Measurements from ENCODE around the gene AKAP13.

Gene AKAP13

DNA sequence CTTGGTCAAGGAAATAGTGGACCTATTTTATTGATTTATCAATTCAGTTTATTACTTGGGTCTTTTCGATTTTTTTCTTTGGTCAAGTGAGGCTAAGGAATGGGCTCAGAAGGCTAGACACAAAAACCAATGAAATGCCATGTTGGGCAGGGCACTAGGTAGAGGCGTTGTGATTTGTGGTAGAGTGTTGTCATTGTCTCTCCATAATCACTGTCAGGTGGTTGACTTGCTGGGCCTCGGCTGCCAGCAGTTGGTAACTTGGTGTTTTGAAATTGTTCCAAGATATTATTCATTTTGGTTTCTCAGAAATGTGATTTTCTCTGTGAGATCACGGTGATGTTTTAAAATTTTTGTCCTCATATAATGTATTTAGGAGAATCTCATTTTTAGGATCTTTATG is 240.7 kb downstream of the AKAP13 start:
- no peak for DNase-seq (ENCODE audit: low read depth in 2 of 2)

DNA sequence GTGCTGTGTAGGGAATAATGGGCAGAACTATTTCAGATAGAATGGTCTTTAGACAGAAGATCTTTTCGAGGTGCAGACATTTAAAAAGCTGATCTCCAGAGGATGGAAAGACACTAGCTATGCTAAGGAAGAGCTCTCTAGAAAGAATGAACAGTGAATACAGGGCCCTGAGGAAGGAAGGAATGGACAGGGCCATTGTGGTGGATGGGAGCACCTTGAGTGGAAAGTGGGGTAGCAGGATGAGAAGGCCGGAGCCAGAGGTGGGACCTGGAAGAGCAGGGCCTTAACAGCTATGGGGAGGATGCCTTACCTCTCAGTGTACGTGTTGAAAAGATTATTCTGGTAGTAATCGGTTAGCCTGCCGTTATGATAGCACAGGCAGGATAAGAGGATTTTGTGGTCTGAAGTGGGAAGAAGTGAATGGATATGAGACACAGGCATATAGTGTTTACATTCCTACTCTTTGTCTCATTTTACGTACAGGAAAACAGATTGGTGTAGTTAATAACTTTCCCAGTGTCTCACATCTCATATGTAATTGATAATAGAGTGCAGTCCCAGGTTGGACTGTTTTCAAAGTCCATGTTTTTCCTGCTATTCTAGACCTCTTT is 241.9 kb downstream of the AKAP13 start:
- no peak for DNase-seq (ENCODE audit: low read depth in 2 of 2)

DNA sequence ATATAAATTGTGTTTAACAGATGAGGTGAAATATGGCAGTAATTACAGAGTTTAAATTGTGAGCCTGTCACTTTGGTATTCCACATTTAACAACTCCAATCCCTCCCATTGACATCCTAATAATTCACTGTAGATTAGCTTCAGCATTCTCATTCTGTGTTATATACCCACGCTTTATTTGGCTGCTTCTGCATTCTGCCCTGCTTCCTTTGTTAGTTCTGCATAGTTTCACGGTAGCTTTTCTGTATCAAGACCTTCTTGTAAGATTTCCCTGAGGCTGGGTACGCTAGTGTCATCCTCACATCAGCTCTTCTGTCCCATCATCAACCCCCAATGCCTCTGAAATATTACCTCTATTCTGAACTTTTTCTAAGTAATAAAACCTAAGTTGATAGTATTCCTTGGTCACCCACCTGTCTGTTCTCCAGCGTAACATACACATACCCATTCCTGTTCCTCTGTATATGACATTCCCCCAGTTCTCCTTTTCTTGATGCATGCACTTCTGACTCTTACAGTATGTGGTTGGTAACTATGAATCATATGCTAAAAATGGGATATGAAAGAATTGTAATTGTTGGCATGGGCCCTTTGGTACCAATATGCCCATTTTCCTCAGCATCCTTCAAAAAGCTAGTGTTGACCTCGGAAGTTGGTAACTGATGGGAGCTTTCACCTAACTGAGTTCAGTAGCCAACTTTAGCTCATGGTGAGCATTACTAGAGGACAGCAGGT is 243.1 kb downstream of the AKAP13 start:
- DNase-seq (ENCODE audit: low read depth in 2 of 2): no peak

DNA sequence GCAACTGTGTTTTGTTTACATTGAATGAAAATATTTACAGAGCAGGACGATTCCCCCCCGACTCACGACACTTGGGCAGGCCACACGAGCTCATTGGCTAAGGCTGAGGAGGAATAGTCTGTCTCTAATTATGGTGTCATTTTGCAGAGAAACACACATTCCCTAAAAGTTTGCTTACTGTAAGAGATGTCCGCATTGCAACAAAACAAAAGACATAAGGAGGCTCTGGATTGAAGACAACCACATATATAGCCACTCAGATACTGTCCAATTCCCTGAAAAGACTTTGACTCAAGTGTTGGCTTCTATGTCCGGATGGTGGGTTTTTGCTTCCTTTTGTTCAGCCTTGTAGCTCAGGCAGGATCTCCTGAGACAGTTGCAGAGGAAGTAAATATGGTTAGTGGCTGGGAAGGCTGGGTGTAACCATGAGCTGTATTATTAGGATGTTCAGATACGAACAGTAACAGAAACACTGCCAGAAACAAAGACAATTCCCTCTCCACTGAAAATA is 243.9 kb downstream of the AKAP13 start:
- DNase-seq (ENCODE audit: low read depth in 2 of 2): no peak

DNA sequence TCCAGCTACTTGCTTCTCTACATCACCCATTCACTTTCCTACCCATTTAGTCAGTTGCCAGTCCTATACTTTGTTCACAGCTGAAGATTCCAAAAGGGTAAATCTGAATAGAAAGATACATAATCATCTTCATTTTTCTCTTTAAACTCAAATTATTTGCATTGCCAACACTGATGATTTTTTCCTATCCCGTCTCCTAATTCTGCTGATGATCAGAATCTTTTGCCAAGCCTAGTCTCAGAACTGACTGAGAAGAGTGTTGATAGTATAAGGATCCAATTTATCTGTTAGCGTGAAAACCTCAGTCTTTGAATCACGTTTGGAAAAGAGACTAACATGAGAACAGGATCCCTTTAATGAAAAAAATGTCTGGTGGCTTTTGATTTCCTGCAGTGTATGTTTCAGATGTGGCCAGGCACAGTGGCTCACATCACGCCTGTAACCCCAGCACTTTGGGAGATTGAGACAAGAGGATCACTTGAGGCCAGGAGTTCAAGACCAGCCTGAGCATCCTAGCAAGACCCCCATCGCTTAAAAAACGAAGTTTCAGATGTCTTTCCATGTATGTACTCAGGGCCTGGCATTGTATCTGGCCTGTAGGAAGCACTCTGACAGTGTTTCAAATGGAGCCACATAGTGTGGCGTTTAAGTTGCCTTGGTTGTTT is 244.9 kb downstream of the AKAP13 start:
- DNase-seq (ENCODE audit: low read depth in 2 of 2): no peak

DNA sequence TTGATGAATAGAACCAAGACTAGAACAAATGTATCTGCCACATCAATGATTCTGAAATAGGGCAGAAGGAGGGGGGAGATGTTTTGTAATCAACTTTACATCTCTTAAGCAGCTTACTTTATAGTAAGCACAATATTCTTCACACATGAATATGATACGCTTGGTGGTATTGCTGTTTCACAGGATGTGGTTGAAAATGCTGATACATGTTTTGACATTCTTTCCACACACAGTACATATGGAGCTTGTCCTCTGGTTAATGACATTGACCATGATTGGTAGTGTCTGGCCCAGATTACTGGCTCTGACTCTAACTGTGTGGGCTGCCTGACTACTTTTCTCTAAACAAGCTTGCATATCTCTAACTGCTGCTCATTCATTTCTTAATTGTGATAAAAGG is 245.5 kb downstream of the AKAP13 start:
- no peak for DNase-seq (ENCODE audit: low read depth in 2 of 2)

DNA sequence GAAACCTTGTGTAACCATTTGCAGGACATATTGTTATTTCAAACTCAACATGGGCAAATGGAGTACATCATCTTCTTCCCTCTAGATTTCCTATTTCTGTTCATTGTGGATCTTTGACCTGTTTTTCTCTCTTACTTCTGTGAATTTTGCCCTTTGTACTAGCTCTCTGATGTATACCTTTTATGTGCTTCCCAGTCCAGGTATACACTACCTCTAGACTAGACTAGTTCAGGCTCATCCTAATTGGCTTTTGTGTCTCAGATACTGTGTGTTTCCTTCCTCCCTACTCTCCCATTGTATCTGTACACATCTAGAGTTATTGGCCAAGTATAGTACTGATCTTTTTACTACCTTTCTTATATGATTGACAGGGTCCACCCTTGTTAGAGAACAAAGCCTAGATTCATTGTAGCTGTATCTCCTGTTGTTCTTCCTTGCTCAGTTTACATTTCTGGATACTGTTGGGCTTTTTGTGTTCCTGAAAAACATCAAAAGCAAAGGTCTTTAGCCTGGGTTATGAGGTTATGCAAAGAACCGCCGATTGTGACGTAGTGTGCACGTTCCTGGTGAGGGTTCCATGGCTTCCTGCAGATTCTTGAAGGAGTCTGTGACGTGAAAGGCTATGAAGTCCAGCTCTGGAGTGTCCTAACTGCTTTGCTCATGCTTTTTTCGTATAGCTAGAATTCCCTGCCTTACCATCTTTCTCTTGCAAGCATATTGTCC is 247.0 kb downstream of the AKAP13 start:
- no peak for DNase-seq (ENCODE audit: low read depth in 2 of 2)

DNA sequence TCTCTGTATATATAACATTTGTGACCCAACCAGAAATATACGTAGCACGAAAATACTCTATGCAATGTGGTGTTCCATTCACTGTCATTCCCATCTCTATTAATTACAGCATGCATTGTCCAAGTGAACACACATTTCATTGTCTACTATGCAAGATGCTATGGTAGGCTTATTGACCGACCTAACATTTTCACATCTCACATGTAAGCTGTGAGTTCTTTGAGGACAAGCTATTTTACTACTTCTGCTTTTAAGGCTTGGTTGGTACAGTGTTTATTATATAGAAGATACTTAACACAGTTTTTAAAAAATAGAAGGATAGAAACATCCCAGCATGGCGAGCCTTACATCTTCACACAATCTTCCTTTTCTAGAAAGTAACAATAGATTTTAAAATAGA is 249.9 kb downstream of the AKAP13 start:
- no peak for DNase-seq (ENCODE audit: low read depth in 2 of 2)

DNA sequence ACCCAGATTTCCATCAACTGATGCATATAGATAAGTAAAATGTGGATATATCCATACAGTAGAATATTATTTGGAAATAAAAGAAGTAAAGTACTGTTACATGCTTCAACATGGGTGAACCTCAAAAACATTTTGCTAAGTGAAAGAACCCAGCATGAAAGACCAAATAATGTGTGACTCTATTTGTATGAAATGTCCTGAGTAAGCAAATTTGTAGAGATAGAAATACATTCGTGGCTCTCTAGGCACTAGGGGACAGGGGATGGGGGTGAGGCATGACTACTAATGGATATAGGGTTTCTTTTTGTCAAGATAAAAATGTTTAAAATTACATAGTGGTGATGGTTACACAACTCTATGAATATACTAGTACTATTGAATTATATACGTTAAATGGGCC is 250.6 kb downstream of the AKAP13 start:
- no peak for DNase-seq (ENCODE audit: low read depth in 2 of 2)

DNA sequence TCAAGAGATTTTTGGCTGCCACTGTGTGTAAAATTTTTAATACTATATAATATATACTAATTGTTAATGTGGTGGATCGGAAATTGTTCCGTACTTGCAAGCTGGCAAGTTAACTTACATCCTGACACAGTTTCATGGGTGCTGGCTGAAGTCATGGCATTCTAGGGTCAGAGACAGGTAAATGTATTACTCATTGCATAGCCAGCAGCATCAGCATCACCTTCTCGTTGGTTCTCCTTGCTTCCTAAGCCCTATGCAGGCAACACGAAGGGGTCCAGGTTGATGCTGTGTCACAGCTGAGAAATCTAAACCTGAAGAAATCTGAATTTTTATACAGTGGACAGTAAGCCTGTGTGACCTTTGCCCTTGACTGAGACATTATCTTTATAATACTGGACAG is 251.6 kb downstream of the AKAP13 start:
- no peak for DNase-seq (ENCODE audit: low read depth in 2 of 2)

DNA sequence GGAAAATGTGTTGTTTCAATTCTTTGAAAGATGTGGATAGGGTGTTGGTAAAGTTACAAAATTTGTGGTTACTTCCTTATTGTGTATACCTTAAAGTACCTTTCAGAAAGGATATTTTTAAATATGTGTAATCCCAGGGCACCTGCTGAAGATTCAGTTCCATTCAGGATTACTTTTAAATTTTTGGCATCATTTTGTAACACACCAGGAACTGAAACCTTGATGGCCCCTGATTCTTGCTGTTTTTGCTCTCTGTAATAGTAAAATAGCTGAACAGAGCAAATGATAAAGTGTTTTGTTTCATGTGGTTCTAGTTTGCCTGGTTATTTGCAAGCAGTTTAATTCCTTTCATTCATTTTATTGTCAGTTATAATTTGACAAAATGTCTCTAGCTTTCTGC is 253.5 kb downstream of the AKAP13 start:
- no peak for DNase-seq (ENCODE audit: low read depth in 2 of 2)

DNA sequence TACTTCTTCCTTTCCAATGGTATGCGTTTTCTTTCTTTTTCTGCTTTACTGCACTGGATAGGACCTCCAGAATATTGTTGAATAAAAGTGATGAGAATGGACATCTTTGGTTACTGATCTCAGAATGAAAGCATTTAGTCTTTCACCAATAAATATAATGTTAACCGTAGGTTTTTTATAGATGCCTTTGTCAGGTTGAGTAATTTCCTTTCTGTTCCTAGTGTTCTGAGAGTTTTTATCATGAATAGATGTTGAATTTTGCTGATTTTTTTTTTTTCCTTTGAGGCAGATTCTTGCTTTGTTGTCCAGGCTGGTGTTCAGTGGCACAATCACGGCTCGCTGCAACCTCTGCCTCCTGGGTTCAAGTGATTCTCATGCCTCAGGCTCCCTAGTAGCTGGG is 255.9 kb downstream of the AKAP13 start:
- no peak for DNase-seq (ENCODE audit: low read depth in 2 of 2)

DNA sequence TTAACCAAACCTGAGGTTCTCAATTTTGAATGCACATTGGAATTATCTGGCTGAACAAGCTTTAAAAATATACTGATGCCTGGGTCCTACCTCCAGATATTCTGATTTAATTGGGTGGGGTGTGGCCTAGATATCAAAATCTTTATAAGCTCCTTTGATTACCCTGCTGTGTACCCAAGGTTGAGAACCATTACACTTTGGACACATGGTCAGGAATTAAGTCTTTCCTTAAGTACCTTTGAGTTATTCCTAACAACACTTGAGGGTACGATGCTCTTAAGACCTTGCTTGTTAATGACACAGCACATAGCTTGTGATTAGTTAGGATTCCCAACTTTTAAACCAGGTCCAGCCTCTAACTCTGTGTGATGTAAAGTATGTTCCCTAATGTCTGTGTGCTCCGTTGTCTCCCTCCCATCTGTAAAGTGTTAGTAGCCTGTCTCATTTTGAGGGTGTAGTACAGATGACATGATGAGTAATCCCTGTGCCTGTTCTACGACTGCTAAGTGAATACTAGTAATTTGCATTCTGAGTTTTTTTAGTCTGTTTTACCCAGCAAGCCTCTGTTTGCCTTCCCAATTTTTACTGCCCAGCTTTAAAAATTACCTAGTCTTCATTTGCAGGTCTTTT is 259.5 kb downstream of the AKAP13 start:
- DNase-seq (ENCODE audit: low read depth in 2 of 2): no peak

DNA sequence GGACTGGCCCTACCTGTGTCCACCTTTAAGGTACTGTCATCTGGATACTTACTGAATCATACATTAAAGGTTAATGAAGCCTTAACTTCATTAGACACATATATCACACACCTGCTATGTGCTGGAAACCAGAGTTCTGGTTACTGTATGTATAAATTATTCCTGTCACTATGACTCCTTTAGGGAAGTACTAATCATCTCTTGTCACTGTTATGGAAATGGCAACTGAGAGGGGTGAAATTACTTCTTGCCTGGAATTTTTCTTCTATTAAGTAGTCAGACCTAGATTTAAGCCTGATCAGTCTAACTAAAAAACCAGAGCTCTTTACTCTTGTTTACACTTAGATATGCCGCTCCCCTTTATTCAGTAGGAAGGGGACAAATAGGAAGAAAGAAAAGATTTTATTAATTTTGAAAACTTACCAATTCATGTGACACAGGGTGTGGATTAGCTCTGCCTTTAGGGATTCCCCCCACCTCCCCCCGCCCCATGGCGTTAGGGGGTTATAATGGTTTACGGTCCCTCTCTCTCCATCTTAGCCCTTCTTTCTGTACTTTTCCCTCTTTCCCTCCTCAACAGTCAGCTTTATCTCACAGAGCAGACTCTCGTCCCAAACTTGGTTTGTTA is 261.8 kb downstream of the AKAP13 start:
- DNase-seq (ENCODE audit: low read depth in 2 of 2): no peak

DNA sequence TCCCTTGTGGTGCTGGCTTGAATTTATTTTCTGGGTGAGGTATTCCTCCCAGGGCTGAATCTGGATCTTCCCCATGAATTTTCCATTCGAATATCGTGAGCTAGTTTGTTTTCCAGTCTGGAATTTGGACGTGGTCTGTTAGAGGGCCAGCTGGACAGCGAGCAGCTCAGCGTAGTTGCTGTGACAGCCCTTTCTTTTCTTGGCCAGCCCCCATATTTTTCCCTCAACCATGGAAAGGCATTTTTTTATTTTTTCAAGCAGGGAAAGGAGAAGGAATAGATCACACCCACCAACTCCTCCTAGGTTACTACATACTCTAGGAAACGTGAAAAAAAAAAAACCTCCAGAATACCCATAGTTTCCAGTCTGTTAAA is 262.3 kb downstream of the AKAP13 start:
- DNase-seq (ENCODE audit: low read depth in 2 of 2): no peak

DNA sequence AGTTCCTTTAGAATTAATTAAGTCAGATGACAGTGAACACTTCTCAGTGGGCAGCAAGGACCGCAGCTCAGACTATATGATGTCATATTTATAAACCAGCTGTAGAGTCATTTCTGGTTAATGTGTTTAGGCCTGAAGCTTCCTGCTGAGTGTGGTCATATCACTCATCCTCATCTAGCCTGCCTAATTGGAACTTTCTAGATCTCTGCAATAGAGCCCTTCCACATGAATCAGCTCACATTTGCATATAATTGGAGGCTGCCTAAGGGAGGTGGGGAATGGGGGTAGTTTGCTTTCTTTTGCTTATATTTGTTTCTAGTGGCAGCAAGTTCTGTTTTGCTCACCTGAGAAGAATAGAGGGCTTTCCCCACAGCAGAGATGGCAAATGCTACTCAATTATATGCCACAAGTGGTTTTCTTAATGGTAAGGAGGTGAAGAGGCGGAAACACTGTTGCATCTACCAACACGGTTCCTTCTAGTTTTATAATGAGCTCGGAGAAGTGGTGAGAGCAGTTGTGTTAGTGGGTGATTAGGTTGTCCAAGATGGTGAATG is 266.2 kb downstream of the AKAP13 start:
- DNase-seq (ENCODE audit: low read depth in 2 of 2): peak in 1 of 2 donors; percentile 21

DNA sequence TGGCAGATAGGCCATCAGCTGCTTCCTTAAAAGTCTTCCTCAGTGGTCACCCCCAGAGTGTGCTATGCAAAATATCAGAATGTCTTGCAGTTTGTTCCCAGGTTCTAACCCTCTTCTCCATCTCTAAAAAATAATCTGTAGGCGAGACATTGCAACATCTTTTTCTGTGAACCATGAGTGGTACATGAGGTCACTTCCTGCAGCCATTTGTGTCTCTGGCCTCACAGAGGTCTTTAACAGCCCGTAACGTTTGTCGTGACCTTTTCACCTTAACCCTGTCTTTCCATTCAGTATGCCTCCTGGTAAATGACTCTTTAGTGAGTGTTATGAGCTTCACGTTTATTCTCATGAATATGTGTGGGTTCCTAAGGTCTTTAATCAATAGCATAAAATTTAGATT is 269.0 kb downstream of the AKAP13 start:
- peak in 1 of 2 donors; percentile 34 for DNase-seq (ENCODE audit: low read depth in 2 of 2)

DNA sequence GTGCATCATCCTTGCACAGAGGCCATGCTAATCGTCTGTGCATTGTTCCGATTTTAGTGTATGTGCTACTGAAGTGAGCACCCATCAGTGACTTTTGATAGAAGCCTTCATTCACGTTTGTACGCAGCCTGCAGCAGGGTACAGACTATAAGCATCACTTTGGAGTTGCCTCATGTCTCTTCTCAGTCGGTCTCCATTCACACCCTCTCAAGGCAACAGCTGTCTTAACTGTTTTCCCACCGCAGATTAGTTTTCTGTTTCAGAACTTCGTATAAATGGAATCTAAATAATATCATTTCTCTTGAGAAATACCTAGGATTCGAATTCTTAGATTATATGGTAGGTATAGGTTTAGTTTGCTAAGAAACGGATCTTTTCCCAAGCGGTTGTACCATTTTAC is 271.1 kb downstream of the AKAP13 start:
- DNase-seq (ENCODE audit: low read depth in 2 of 2): no peak

DNA sequence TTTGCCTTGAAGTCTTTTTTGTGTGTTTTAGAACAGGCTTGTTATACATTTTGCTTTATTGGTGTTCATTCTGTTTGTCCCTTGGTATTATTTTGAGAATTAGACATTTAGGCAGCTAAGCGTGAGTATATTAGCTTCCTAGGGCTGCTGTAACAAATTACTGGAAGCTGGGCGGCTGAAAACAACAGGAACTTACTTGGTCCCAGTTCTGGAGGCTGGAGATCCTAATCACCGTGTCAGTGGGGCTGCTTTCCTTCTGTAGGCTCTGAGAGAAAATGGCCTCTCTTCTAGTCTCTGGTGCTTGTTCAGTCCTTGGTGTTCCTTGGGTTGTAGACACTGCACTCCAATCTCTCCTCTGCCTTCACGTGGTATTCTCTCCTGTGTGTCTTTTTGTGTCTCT is 272.1 kb downstream of the AKAP13 start:
- DNase-seq (ENCODE audit: low read depth in 2 of 2): no peak

DNA sequence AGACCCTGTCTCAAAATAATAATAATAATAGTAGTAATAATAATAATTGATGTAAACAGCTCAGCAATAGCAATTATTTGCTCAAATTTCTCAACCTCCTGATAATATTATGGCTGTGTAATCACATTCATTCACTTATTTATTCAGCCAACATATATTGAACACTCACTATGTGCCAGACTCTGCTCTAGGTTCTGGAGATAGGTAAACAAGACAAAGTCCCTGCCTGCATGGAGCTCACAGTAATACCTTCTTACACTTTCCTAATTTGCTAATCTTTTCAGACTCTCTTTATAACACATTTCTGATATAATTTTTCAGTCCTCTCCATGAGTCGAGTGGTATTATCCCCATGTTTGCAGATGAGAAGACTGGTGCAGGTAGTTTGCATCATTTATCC is 276.7 kb downstream of the AKAP13 start:
- no peak for DNase-seq (ENCODE audit: low read depth in 2 of 2)

DNA sequence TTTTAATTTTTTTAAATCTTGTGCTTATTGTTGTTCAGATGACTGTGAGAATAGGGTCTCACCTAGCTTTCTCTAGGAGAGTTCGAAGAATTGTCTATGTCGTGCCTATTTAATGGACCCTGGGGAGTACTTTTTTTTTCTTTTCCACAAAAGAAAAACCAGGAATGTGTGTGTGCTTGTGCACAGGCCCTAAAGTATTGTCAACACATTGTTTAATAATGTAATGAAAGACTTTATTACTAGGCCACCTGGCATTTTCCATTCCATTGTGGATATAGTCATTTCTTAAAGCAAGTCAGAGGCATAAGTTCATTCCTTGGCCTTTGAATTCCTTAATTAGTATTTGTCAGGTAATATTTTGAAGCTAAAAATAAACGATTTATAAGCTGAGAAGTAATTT is 278.4 kb downstream of the AKAP13 start:
- DNase-seq (ENCODE audit: low read depth in 2 of 2): no peak
